T-helper 9 cell (primary cell): ENCODE results near the gene ATP8B1.

Experiments
- DNase-seq: peaks from one replicate; pipeline ENCODE4 v3.0.0-alpha.2; 2020

ATP8B1 gene

DNA sequence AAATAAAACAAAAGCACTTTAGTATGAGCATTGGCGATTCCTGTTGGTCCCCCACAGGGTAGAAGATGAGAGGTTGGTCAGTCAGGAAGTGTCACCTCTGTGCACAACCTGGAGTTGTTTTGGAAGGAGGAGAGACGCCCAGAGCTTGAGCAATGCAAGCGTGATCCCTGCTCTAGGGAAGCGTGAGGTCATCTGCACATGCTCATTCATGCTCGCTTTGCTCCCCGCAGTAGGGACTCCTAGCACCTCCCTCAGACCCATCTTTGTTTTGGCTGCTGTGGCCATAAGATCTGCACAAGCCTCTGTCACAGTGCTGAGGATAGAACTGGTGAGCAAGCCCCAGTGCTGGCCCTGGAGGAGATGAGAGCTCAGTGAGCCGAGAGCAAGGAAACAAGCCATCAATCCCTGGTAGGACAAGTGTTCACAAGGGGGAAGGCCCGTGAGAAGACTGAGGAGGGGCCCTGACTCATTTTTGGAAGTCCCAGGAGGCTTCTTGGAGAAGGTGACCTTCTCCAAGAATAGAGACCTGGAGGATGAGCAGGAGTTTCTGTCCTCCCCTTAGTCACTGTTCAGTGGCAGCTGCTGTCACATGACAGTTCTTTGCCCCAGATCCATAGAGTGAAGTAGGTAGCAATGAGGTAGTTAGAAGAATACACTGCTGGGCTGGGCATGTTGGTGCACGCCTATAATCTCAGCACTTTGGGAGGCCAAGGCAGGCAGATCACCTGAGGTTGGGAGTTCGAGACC lies 13.3 kb upstream of the ATP8B1 start:
- no peak for DNase-seq

DNA sequence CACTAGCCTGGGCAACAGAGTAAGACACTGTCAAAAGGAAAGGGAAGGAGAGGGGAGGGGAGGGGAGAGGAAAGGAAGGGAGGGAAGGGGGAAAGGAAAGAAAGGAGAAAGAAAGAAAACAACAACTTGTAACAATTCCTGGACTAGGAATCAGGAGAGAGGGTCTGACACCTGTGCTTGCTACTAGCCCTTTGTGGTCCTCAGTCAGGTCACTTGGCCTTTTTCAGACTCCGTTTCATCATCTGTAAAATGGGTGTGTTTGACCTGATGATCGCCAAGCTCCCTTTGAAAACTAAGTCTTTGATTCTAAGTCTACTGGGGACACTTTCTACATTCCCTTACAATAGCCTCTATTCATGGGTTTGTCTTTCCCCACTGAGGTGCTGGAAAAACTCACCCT lies 11.4 kb upstream of the ATP8B1 start:
- DNase-seq = no peak

DNA sequence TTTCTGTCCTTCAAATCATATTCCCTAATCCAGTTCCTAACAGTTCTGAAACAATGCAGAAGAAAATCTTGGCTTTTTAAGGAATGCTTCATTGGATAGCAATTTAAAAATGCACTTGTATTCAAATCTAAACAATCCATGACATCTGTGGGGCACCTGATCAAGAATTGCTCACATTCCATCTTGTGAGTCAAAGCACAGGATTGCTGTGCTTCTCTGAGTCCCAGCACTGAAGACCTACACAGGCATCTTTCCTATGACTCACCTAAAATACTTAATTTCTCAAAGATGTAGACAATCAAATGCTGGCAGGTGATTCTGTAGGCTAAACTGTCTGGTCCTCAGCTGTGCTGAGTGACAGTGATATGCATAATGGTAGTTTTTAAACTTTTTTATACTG lies 10.1 kb upstream of the ATP8B1 start:
- DNase-seq = no peak

DNA sequence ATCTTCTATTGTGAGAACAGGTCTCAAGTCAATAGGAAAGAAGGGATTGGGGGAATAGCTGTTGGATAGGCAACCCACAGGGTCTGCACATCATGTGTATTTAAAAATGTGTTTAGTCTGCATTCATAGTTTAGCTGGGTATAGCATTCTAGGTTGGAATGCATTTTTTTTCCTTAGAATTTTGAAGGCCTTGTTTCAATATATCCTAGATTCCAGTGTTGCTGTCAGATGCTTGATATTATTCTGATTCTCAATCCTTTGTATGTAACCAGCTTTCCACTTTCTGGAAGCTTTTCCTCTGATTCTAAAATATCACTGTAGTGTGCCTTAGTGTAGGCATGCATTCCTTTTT lies 9.0 kb upstream of the ATP8B1 start:
- no peak for DNase-seq

DNA sequence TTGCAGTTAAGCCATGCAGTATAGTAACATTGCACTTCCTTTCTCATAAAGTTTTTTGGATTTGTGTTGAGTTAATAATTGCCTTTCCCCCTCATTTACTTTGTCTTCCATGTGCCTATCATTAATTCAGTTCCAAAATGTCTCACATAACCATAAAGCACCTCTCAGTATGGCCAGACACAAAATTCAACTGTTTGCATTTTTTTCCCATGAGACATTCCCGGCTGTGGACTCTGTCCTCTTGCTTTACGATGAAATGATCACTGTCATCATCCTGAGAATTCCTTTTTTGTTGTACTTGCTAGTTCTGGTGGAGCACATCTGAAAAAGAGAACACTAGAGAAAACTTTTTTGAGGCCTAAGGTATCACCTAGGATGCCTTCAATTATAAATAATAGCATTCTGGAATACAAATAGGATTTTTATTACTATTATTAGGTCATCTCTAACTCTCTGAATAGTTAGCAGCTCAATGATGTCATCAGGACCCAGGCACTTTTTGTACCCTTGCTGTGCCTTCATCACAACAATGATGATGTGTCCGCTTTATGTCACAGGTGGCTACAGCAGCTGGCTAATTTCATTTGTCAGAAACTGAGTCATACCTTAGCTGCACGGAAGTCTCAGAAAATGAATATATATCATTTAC lies 8.5 kb upstream of the ATP8B1 start:
- no peak for DNase-seq

DNA sequence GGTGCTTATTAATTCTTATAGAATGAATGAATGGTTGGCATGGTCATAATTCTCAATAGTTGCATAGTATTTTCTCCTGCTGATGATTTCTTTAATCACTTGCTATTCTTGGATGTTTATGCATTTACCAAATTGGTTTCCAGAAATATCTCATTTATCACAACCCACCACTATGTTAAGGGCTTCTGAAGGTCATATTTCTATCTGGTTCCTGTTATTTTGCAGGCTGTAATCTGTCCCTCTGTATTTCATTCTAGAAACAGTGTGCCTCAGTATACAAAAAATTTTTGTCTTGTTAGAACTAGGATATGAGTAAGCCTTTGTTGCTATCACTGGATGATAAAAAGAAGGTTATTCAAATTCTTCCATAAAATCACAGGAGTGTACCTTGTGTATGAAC lies 6.1 kb upstream of the ATP8B1 start:
- no peak for DNase-seq

DNA sequence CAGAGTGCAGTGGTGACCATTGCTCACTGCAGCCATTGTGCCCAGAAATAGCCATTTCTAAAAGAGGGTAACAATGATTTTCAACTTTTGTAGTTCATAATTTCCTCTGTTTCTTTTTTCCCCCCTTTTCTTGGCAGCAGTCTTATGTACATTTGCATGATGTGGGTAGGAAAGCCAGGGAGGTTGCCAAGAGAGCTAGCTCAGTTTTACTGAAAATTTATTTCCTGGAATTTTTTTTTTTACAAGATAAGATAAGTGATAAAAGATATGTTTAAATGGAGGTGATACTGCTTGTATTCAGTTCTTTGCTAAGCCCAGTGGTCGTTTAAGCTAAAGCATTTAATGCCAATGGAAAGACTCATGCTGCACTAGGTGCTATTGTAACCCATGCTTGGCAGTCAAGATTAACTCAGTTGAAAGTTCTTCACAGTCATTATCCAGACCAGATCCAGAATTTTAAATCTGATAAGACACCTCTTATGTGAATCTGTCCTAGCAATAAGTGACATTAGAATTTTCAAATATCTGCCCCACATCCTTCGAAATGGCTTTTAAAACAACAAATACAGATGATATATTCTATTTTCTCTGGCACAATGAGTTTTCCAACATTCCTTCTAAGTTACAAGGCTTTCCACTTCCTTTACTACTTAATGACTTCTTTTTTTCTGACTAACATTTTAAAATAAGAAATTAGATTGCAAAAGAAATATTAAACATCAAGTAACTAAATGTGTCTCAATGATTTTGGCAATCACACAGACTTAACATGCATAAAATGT lies 4.4 kb upstream of the ATP8B1 start:
- no peak for DNase-seq

DNA sequence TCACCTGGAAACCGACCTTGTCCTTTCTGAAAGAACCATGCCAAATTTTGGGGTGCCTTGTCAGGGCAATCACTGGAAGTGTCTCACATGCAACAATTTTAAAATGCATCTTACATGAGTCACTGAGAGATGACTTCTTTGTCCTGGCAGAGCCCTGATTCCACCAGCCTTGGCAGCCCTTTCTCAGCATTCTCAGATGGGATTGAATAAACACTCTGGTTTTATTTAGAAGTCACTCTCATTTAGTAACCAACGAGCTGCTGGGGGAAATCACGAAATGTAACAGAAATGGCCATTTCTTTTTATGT lies 3.8 kb upstream of the ATP8B1 start:
- no peak for DNase-seq

DNA sequence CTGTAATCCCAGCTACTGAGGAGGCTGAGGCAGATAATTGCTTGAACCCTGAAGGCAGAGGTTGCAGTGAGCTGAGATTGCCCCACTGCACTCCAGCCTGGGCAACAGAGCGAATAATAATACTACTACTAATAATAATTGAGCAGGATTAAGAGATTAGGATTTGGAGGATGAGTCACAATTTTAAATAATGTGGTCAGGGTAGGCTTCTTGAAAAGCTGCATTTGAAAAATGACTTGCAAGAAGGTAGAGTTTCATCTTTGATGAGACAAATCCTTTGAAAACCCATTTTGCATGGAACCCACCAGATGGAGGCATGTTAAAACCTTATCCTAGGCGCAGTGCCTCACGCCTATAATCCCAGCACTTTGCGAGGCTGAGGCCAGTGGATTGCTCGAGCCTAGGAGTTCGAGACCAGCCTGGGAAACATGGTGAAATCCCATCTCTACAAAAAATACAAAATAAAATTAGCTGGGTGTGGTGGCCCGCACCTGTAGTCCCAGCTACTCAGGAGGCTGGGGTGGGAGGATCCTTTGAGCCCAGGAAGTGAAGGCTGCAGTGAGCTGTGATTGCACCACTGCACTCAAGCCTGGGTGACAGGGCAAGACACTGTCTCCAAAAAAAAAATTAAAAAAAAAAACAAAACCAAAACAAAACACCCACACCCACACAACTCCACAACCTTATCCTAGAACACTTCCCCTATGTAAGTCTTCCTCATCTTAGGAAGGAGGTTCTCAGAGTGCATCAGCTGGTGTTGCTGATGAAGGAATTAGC lies 3.3 kb upstream of the ATP8B1 start:
- DNase-seq = no peak

DNA sequence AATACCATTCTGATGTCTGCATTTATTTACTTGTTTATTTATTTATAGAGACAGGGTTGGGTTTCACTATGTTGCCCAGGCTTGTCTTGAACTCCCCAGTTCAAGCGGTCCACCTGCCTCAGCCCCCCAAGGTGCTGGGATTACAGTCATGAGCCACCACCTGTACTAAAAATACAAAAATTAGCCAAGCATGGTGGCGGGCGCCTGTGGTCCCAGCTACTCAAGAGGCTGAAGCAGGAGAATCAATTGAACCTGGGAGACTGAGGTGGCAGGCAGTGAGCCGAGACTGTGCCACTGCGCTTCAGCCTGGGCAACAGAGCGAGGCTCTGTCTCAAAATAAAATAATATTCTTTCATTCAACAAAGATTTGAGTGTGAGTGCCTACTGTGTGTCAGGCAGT lies 2.0 kb upstream of the ATP8B1 start:
- no peak for DNase-seq

DNA sequence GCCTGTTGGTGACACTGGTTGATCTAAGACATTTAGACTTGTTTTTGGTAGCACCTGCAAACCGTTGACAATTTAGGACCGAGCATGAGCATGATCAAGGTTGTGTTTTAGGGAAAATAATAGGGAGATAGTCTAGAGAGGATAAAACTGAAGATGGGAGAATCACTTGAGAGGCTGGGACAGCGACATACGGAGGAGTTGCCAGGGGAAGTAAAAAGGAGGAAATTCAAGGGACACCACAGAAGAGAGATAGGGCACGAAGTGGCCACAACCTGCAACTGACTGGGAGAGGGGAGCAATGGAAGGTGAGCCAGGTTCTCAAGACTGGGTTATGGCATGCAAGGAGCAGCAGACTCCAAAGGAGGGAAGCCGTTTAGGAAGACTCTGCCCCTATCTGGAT lies 1.4 kb upstream of the ATP8B1 start:
- no peak for DNase-seq

DNA sequence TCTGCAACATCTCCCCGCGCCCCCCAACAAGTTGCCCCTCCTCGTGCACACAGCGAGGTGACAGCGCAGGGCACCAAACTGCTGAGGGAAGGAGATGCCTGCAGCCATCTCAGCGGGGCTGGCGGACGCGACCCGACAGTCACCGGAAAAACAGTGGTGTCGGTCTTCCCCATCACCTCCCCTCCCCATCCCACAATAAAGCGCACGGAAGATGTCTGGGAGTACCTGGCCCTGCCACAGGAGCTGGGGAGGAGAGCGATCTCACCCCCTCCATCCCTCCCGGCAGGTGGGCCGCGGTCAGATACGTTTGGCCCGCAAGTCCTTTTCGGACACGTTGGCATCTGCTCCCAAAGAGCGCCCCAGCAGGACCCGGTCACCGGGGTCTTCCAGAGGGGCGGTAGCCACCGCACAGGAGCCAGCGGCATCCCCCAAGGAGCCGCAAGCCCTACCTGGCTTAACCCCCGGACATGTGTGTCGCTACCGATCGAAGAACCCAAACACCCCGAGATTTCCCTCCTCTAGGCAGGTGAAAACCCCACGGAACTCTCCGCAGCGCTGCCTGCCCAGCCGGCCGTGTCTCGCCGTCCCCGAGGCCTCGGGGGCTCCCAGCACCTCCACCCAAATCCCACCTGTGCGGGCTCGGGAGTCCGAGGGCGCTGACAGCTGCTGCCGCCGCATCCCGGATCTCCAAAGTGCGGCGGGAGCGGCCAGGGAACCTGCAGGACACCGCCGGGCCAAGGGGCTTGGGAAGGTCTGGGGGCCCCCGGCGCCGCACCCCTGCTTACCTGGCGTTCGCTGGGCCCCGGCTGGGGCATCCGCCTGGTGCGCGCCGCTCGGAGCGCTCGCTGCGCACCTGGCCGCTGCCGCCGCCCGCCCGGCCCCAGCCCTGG lies 657 bp downstream of the ATP8B1 start:
- no peak for DNase-seq

DNA sequence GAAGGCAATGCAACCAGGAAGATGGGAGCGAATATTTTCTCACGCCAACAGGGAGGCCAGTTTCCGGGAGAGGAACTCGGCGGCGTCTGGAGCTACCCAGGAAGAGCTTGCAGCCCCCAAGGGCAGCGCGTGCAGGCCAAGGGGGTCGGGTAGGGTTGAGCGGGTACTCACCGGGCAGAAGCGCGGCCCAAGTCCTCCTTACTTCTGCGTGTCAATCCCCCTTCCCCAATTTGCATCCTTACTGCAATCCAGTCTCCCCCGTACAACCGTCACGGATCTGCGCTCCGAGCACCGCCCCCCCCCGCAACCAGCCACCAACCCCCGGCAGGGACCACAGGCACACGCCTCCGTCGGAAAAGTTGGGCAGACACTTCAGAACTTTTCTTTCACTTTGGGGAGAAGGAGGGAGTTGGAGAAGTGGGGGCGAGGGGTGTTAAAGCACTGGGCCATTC lies 1.3 kb downstream of the ATP8B1 start:
- no peak for DNase-seq

DNA sequence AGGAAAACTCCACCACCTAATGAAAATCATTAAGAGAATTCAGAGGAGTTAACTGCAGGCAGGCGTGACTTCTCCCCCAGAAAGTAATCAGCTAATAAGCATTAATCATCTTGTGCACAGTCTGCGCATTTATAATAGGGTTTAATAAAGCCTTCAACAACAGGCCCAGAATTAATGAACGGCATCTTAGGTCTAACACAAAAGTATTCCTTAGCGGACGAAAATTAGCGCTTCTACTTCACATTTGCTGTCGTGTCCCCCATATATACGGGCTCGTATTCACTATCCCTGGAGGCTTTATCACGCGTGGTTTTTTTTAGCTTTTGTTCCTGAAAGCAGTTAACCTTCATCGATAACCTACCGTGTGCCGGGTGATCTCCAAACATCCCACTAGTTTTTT lies 1.8 kb downstream of the ATP8B1 start:
- DNase-seq = no peak

DNA sequence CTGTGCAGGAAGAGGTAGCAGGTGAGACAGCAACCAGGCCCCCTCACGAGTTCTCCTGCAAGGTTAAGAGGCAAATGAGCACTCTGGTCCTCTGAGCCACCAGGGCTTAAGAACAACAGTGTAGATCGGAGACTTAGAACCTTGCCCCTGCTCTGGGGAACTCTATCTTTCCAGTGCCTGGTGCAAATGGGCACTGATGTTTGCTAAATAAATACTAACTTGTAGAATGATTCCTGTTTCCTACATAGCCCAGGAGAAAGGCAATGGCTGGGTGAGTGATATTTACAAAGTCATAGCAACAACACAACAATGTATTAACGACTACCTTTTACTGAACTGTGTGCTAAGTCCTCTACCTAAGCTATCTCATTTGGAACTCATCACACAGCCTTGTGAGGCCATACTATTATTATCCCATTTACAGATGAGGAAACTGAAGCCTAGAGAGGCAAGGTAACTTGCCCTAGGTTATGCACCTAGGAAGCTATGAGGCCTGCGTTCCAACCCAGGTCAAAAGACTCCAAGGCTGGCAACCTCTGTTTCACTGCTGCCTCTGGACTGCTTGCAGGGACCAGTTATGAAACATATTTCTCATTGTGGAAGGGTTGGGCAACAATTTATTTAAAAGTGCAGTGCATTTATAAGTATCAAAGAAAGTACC lies 4.3 kb downstream of the ATP8B1 start:
- DNase-seq = no peak

DNA sequence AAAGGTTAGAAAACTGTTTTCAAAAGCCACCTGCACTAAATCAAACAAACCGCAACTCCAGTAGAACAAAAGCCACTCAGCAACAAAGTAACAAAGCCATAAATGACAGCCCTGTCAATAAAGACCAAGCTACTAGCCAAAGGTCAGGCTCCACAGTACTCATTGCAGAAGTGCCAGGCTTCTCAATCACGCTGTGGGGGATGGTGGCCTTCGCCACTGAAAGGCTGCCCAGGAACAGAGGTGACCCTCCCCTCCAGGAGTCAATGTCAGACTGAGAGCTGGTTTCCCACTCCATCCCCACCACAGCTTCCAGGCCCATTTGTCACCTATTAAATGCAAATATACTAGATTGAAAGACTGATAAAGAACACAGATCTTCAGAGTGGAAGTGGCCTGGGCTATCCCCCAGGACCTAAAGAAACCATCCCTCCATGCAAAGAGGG lies 5.9 kb downstream of the ATP8B1 start:
- DNase-seq = no peak

DNA sequence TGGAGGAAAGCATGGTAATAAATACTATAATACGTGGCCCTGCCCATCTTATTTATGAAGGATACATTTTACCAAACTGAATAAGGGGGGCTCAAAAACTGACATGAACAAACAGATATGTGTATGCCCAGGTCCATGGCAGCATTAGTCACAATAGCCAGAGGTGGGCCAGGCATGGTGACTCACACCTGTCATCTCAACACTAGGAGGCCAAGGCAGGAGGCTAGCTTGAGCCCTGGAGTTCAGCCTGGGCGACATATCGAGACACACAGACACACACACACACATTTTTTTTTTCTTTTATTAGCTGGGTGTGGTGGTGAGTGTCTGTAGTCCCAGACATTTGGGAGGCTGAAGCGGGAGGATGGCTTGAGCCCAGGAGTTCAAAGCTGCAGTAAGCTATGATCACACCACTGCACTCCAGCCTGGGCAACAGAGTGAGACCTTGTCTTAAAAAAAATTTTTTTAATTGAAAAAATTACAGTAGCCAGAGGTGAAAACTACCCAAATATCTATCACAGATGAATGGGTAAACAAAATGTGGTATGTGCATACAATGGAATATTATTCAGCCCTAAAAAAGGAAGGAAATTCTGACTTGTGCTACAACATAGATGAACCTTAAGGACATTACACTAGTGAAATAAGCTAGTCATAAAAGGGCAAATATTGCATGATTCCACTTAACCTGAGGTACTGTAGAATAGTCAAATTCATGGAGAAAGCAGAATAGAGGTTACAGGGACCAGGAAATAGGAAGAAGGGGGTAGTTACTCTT lies 8.0 kb downstream of the ATP8B1 start:
- DNase-seq = no peak

DNA sequence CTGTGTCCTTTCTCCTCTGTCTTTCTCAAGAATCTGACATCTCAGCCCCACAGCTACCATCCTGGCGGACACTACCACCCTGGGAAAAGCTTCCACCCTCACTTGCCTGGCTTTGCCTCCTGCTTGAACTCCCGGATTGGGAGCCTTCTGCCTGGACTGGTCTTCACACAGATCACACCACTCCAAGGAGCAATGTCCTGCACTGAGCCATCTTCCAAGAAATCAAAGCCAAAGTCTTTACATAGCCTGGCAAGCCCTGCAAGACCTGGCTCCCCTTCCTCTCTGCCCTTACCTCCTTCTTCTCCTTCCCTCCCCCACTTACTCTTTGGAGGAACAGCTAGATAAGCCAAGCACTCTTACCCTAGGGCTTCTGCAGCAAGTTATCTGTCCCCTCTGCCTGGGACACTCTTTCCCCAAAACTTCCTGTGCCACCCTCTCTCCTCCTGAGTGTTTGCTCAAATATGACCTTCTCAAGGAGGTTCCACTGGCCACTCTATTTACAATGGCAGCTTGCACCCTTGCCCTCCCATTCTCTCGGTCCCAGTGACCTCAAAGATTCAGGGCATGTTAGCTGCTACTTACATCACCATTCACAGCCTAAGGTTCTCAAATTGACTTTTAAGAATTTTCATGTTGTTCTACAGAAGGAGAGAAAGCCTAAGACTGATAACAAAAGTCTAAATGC lies 9.7 kb downstream of the ATP8B1 start:
- no peak for DNase-seq

DNA sequence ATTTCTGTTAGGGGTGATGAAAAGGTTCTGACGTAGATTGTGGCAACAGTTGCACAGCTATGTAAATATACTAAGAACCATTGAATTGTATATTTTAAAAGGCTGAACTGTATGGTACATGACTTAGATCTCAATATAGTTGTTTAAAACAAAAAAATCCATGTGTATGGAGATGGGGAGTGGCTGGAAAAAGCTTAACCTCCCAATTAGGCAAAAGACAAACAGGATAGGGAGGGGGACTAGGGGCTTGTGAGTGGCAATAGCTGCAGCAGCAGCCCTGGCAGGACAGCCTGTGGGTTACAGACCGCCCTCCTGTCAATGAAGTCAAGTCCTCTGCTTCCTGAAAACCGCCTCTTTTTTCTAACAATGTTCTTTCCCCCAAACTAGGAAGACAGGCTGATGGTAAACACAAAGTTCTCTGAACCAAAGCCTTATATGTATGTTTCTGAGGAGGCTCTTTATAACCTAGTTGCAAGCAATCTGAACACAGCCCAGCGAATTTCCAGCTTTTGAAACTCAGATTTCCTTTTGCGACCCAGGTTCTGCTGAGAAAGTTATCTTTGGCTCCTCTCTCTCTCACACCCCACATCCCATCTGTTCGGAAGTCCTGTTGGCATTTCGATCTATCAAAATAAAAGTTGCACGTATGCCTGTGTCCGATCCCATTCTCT lies 10.3 kb downstream of the ATP8B1 start:
- DNase-seq = no peak

DNA sequence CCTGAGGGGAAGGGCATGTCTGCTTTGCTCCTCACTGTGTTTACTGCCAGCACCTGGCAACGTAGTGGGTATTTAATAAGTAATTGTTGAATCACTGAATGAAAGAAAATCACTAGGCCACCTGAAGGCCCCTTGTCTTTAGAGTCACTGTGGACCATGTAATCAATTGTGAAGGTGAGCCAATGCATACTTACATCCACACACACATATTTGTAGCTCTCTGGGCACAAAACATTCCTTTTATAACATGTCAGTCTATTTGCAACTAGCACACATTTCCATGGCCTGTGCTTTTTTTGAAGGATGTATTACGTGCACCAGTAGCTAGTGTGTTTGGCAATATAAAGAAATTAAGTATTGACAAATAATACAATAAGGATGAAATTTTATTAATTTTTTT lies 11.2 kb downstream of the ATP8B1 start:
- no peak for DNase-seq
